ENCODE data around the gene SLC45A1. TPM values are rescaled to one million over a fixed set of nuclear protein-coding genes. Genes with fewer than 3 reads are reported as not detected.
"Not testable (repeated sequence)": the region's sequence is repeated elsewhere in the genome, so short reads cannot be mapped to it uniquely, and the experiment has no call there.

SLC45A1 gene
- total and polyA plus RNA-seq, 2 donors, result 1.6 to 9.1 TPM

DNA sequence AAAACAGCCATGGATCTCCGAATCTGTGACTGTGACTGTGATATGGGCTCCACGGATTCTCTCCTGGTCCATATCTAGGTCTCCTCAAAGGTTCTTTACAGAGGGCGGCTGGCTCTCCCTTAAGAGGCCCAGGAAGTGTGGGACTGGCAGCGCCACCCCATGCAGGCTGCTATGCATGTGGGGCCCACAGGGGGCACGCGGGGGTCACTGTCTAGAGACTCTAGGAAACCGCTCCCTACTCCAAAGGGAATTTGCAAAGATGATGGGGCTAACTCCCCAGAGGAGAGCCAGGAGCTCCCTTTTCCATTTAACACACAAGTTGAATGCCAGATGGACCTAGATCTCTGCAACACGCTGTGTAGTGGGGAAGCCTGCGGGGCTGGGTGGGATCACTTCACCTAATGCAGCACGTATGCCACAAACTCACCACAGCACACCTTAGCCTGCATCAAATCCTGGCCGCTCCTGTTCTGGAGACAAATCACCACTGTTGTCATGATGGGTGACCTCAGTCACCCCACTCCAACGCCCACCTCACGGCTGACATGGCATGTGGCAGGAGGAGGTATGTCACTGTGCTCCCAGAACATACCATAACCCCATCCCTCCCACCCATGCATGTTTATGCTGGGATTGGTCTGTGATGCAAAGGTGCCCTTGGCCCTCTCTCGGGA is 61.7 kb downstream of the SLC45A1 start:
- DNase-seq (ENCODE audit: extremely low spot score), result no peak
- WGBS, result 82% methylated on average over 14 of the region's 14 CpGs
- Histone ChIP-seq H3K4me1 (ENCODE audit: insufficient read depth) (peaks cover 4% of the 10 kb centered on the region), H3K27ac (ENCODE audit: low read depth) (no peak overlapping the region), H3K4me3 (ENCODE audit: low read depth, low read length) (no peak overlapping the region), H3K36me3 (ENCODE audit: insufficient read depth) (no peaks in the 10 kb centered on the region)

DNA sequence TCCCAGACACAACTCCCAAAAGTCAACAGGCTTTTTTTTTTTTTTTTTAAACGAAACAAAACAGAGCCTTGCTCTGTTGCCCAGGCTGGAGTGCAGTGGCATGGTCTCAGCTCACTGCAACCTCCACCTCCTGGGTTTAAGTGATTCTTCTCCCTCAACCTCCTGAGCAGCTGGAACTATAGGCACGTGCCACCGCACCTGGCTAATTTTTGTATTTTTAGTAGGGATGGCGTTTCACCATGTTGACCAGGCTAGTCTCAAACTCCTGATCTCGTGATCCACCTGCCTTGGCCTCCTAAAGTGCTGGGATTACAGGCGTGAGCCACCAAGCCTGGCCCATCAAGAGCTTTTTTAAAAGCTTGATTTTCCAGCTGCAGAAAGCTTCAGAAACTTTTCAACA is 62.4 kb downstream of the SLC45A1 start:
- WGBS, result 78% methylated on average over 6 of the region's 6 CpGs
- not testable (repeated sequence) for H3K4me1 ChIP-seq (ENCODE audit: insufficient read depth); H3K4me3 ChIP-seq (ENCODE audit: low read depth, low read length); DNase-seq (ENCODE audit: extremely low spot score); H3K36me3 ChIP-seq (ENCODE audit: insufficient read depth); H3K27ac ChIP-seq (ENCODE audit: low read depth)

GRCh38 chr1:8381618-8382017 is 63.7 kb downstream of the SLC45A1 start:
- peaks cover 4% of the 10 kb centered on the region for H3K4me1 ChIP-seq (ENCODE audit: insufficient read depth)
- no peak overlapping the region for H3K27ac ChIP-seq (ENCODE audit: low read depth)
- DNase-seq (ENCODE audit: extremely low spot score), result no peak
- H3K4me3 ChIP-seq (ENCODE audit: low read depth, low read length), result no peak overlapping the region
- H3K36me3 ChIP-seq (ENCODE audit: insufficient read depth), result no peaks in the 10 kb centered on the region
- 46% methylated on average over 8 of the region's 8 CpGs for WGBS

- Histone ChIP-seq H3K4me1 (ENCODE audit: insufficient read depth) (peaks cover 4% of the 10 kb centered on the region), H3K4me3 (ENCODE audit: low read depth, low read length) (no peak overlapping the region), H3K27ac (ENCODE audit: low read depth) (no peak overlapping the region), H3K36me3 (ENCODE audit: insufficient read depth) (no peaks in the 10 kb centered on the region)
- 82% methylated on average over 9 of the region's 9 CpGs for WGBS
- no peak for DNase-seq (ENCODE audit: extremely low spot score)
Measured at GRCh38 chr1:8382051-8382505, 64.2 kb downstream of the SLC45A1 start.

DNA sequence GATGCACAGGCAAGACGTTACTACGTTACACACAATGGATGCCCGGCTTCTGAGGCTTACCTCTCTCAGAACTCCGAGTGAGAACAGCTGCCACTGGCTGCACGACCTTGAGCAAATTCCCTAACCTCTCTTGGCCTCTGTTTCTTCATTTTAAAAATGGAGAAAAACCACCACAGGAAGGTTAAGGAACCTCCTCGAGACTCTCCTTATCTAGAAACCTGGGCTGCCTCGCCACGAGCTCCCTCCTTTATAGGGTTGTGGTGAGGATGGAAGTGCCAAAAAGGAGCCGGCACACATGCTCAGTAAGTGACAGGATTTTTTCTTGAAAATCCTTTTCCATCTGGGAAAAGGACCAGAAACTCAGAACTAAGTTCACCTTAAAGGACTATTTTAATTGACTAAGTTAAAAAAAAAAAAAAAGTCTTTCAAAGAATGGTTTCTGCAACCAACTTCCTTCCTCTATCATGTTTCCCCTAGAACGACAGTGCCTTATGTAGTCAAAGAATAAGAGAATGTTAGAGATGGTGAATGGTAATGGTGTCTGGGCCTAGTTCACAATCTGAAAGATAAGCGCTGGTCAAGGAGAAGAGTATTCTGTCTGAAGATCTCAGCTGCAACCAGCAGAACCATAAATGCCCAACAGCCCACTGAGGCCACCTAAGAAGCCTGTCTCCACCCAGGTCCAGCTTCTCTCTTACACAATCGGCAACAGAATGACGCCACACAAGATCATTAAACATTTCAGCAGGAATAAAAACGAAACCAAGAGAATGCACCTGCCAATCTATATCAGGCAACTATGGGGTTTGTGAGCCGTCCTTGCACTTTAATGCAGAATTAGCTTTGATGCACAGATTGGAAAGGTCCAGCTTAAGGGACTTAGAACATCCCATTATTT is 64.9 kb downstream of the SLC45A1 start:
- DNase-seq (ENCODE audit: extremely low spot score), result no peak
- H3K36me3 ChIP-seq (ENCODE audit: insufficient read depth), result no peaks in the 10 kb centered on the region
- WGBS, result 66% methylated on average over 15 of the region's 15 CpGs
- H3K4me3 ChIP-seq (ENCODE audit: low read depth, low read length), result no peak overlapping the region
- H3K27ac ChIP-seq (ENCODE audit: low read depth), result no peak overlapping the region
- peaks cover 4% of the 10 kb centered on the region for H3K4me1 ChIP-seq (ENCODE audit: insufficient read depth)

DNA sequence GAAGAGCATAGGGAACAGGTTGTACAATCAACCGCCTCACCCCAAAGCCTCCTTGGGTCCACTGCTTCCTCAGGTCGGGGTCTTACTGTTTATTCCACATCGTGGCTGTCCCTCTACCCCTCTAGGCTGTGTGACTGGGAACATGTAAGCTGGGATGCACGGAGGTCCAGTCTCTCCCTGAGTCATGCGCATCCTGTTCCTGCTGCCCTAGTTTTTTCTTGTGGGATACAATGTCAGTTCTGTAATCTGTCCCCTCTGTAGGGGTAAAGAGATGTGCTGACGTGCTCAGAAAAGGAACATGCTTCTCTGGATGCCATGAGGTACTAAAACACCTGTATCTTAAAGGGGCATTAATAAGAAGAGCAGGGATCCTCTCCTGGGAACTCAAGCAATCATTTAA is 66.2 kb downstream of the SLC45A1 start:
- DNase-seq (ENCODE audit: extremely low spot score), result no peak
- no peak overlapping the region for H3K27ac ChIP-seq (ENCODE audit: low read depth)
- no peaks in the 10 kb centered on the region for H3K36me3 ChIP-seq (ENCODE audit: insufficient read depth)
- WGBS, result 72% methylated on average over 6 of the region's 6 CpGs
- peaks cover 2% of the 10 kb centered on the region for H3K4me1 ChIP-seq (ENCODE audit: insufficient read depth)
- no peak overlapping the region for H3K4me3 ChIP-seq (ENCODE audit: low read depth, low read length)

DNA sequence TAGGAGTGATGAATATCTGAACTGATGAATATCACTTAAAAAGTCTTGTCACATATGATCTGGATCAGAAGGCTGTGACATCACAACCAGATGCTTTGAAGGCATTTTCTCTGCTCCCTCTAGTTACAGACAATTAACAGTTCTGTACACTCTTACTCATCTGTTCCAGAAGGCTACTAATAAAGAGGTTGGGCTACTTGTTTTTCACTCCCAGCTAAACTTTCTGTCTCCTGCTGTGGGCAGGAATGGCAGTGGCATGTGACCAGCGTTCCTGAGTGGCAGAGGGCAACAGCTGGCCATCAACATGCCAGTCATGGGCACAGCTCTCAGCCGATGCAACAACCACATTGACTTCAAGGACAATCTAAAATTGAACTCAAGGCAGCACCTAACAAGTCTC is 66.7 kb downstream of the SLC45A1 start:
- H3K4me3 ChIP-seq (ENCODE audit: low read depth, low read length), result no peak overlapping the region
- 72% methylated on average over 2 of the region's 2 CpGs for WGBS
- no peaks in the 10 kb centered on the region for H3K36me3 ChIP-seq (ENCODE audit: insufficient read depth)
- peaks cover 2% of the 10 kb centered on the region for H3K4me1 ChIP-seq (ENCODE audit: insufficient read depth)
- DNase-seq (ENCODE audit: extremely low spot score), result no peak
- H3K27ac ChIP-seq (ENCODE audit: low read depth), result no peak overlapping the region

GRCh38 chr1:8386247-8386646 is 68.3 kb downstream of the SLC45A1 start:
- no peak for DNase-seq (ENCODE audit: extremely low spot score)
- no peak overlapping the region for H3K27ac ChIP-seq (ENCODE audit: low read depth)
- H3K36me3 ChIP-seq (ENCODE audit: insufficient read depth), result no peaks in the 10 kb centered on the region
- H3K4me3 ChIP-seq (ENCODE audit: low read depth, low read length), result no peak overlapping the region
- H3K4me1 ChIP-seq (ENCODE audit: insufficient read depth), result no peaks in the 10 kb centered on the region

GRCh38 chr1:8388732-8389562 is 71.0 kb downstream of the SLC45A1 start:
- 94% methylated on average over 12 of the region's 12 CpGs for WGBS

DNA sequence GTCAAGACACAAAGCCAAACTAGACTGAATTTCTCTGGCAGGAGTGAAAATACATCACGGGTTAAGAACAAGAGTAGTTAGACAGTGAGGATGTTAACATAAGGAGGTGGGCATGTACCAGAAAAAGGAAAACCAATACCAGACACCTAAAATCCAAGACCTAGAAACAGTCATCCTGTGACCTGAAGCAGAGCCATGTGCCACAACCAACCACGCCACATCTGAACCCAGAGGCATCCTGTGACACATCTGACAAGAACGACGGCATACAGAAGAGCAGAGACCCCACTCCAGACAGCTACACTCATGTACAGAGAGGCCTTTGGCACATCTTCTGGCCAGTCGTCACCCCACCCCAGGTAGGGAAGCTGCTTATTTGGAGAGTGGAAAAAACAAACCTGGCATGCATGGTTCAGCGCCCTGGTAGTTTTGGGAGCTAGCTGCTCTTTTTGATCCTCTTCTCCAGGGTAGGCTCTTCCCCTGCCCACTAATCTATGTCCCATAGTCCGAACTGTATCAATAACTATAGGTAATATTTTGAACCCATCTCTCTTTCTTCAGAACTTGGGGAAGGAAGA is 72.1 kb downstream of the SLC45A1 start:
- no peak for DNase-seq (ENCODE audit: extremely low spot score)
- 87% methylated on average over 7 of the region's 7 CpGs for WGBS
- H3K27ac ChIP-seq (ENCODE audit: low read depth), result no peak overlapping the region
- H3K4me1 ChIP-seq (ENCODE audit: insufficient read depth), result no peaks in the 10 kb centered on the region
- no peaks in the 10 kb centered on the region for H3K36me3 ChIP-seq (ENCODE audit: insufficient read depth)
- no peak overlapping the region for H3K4me3 ChIP-seq (ENCODE audit: low read depth, low read length)

More at GRCh38 chr1:8388732-8389562, 71.0 kb downstream of the SLC45A1 start:
- DNase-seq (ENCODE audit: extremely low spot score), result no peak
- H3K27ac ChIP-seq (ENCODE audit: low read depth), result no peak overlapping the region
- H3K4me1 ChIP-seq (ENCODE audit: insufficient read depth), result no peaks in the 10 kb centered on the region
- no peaks in the 10 kb centered on the region for H3K36me3 ChIP-seq (ENCODE audit: insufficient read depth)
- H3K4me3 ChIP-seq (ENCODE audit: low read depth, low read length), result no peak overlapping the region

DNA sequence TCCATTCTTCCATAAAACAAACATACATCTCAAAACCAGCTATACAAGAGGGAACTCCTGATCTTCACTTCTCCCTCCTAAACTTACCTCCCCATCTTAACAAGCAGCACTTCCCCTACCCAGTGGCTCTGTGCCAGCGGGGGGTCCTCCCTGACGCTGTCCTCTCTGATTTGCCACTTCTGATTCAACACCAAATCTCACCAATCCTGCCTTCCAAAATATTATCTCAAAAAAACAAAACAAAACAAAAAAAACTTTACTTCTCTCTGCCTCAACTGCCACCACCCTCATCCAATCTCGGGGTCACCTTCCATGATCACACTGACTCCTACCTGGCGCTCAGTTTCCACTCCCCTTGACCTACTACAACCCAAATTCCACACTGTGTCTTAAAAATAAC is 72.8 kb downstream of the SLC45A1 start:
- Histone ChIP-seq H3K4me1 (ENCODE audit: insufficient read depth) (peaks cover under 1% of the 10 kb centered on the region), H3K36me3 (ENCODE audit: insufficient read depth) (no peaks in the 10 kb centered on the region), H3K4me3 (ENCODE audit: low read depth, low read length) (no peak overlapping the region), H3K27ac (ENCODE audit: low read depth) (no peak overlapping the region)
- WGBS, result 75% methylated on average over 4 of the region's 4 CpGs
- no peak for DNase-seq (ENCODE audit: extremely low spot score)

GRCh38 chr1:8392522-8392921 is 74.6 kb downstream of the SLC45A1 start:
- H3K4me3 ChIP-seq (ENCODE audit: low read depth, low read length), result no peak overlapping the region
- WGBS, result 81% methylated on average over 7 of the region's 7 CpGs
- no peaks in the 10 kb centered on the region for H3K36me3 ChIP-seq (ENCODE audit: insufficient read depth)
- no peak overlapping the region for H3K27ac ChIP-seq (ENCODE audit: low read depth)
- peaks cover 7% of the 10 kb centered on the region for H3K4me1 ChIP-seq (ENCODE audit: insufficient read depth)
- DNase-seq (ENCODE audit: extremely low spot score), result no peak

All from urinary bladder (tissue), 4 donors.